Effector memory CD8-positive, alpha-beta T cell (primary cell): ENCODE measurements around the gene F8A1.
"Not testable (repeated sequence)": the region's sequence is repeated elsewhere in the genome, so short reads cannot be mapped to it uniquely, and the experiment has no call there.

Experiments
- ATAC-seq: fragments of 150-1000 bp; cut with Tn5 transposase; replicated peaks from 2 replicates; pipeline ENCODE4 v1.10.0; 2021; ENCODE audit warnings: mild to moderate bottlenecking, moderate library complexity
- DNase-seq, 3 experiments: peaks; one replicate each; pipeline ENCODE4 v3.0.0; 2021
- H3K27ac Mint-ChIP-seq, 2 donors: one replicate each; pipeline ENCODE4 v1.8.0; 2022; ENCODE audit warnings: mild to moderate bottlenecking in 2 of 2, mixed read lengths in 2 of 2, moderate library complexity in 2 of 2
- H3K27me3 Mint-ChIP-seq, 2 donors: one replicate each; pipeline ENCODE4 v1.8.0; 2022; ENCODE audit warnings: mixed read lengths in 2 of 2
- H3K36me3 Mint-ChIP-seq: one replicate; pipeline ENCODE4 v1.8.0; 2022; ENCODE audit warnings: mild to moderate bottlenecking, moderate library complexity, mixed read lengths; ENCODE audit not compliant: insufficient read depth
- H3K4me1 Mint-ChIP-seq, 2 donors: one replicate each; pipeline ENCODE4 v1.8.0; 2022; ENCODE audit warnings: low read depth in 2 of 2, mixed read lengths in 2 of 2
- H3K4me3 Mint-ChIP-seq, 2 donors: one replicate each; pipeline ENCODE4 v1.8.0; 2022; ENCODE audit warnings: mild to moderate bottlenecking in 2 of 2, mixed read lengths in 2 of 2, moderate library complexity in 2 of 2
- H3K9me3 Mint-ChIP-seq, 2 donors: one replicate each; pipeline ENCODE4 v1.8.0; 2022; ENCODE audit warnings: mixed read lengths in 2 of 2

The F8A1 gene

GRCh38 chrX:154886069-154886788 is at the start of gene F8A1:
TSS of gene F8A1 (plus strand) at chrX:154886355. CDS start at chrX:154886375, 20 bp downstream.
- peak; percentile 73 for ATAC-seq
- H3K27ac Mint-ChIP-seq, H3K4me3 Mint-ChIP-seq, H3K4me1 Mint-ChIP-seq, H3K36me3 Mint-ChIP-seq, H3K9me3 Mint-ChIP-seq, H3K27me3 Mint-ChIP-seq: not testable (repeated sequence)
- peak; percentile 16 to 22 (median 17) for DNase-seq

- Mint-ChIP-seq H3K27ac (no peak overlapping the region), H3K4me3 (no peak overlapping the region), H3K36me3 (no peaks in the 10 kb centered on the region), H3K4me1 (no peaks in the 10 kb centered on the region), H3K9me3 (no peaks in the 10 kb centered on the region), H3K27me3 (no peaks in the 10 kb centered on the region)
- DNase-seq (peak in 1 of 3 experiments; percentile 0), ATAC-seq (peak; percentile 67)
These were observed 45.3 kb upstream of the F8A1 start for GRCh38 chrX:154840856-154841255.

GRCh38 chrX:154850957-154851611 is 35.1 kb upstream of the F8A1 start:
- H3K4me1 Mint-ChIP-seq: no peaks in the 10 kb centered on the region
- H3K27me3 Mint-ChIP-seq: no peaks in the 10 kb centered on the region
- DNase-seq (no peak), ATAC-seq (no peak)
- no peak overlapping the region for H3K27ac Mint-ChIP-seq
- H3K4me3 Mint-ChIP-seq: no peak overlapping the region
- no peaks in the 10 kb centered on the region for H3K9me3 Mint-ChIP-seq
- no peaks in the 10 kb centered on the region for H3K36me3 Mint-ChIP-seq

GRCh38 chrX:154855256-154855655 is 30.9 kb upstream of the F8A1 start:
- Mint-ChIP-seq H3K27ac (no peak overlapping the region), H3K27me3 (no peaks in the 10 kb centered on the region), H3K4me1 (no peaks in the 10 kb centered on the region), H3K4me3 (no peak overlapping the region), H3K36me3 (peaks cover 8% of the 10 kb centered on the region), H3K9me3 (no peaks in the 10 kb centered on the region)
- DNase-seq (no peak), ATAC-seq (no peak)

DNA sequence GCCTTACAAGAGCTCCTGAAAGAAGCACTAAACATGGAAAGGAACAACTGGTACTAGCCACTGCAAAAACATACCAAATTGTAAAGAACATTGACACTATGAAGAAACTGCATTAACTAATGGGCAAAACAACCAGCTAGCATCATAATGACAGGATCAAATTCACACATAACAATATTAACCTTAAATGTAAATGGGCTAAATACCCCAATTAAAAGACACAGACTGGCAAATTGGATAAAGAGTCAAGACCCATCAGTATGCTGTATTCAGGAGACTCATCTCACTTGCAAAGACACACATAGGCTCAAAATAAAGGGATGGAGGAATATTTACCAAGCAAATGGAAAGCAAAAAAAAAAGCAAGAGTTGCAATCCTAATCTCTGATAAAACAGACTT is 17.6 kb upstream of the F8A1 start:
- H3K27me3 Mint-ChIP-seq, DNase-seq, H3K4me1 Mint-ChIP-seq, H3K4me3 Mint-ChIP-seq, ATAC-seq, H3K27ac Mint-ChIP-seq, H3K9me3 Mint-ChIP-seq, H3K36me3 Mint-ChIP-seq: not testable (repeated sequence)

DNA sequence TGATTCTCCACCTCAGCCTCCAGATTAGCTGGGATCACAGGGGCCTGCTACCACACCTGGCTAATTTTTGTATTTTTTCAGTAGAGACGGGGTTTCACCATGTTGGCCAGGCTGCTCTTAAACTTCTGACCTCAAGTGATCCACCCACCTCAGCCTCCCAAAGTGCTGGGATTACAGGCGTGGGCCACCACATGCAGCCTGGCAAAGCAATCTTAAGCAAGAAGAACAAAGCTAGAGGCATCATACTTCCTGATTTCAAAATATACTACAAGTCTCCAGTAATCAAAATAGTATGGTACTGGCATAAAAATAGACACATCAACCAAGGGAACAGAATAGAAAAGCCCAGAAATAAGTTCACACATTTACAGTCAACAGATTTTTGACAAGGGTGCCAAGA is 12.8 kb upstream of the F8A1 start:
- Mint-ChIP-seq H3K4me1 (peaks cover 0 to 2% of the 10 kb centered on the region in 2 donors), H3K9me3 (peaks cover 0 to 2% of the 10 kb centered on the region in 2 donors), H3K4me3 (no peak overlapping the region)

GRCh38 chrX:154884069-154884468 is 2.1 kb upstream of the F8A1 start:
- not testable (repeated sequence) for H3K27ac Mint-ChIP-seq, H3K36me3 Mint-ChIP-seq, DNase-seq, H3K4me3 Mint-ChIP-seq, ATAC-seq, H3K4me1 Mint-ChIP-seq, H3K27me3 Mint-ChIP-seq, H3K9me3 Mint-ChIP-seq

More for the DNA sequence above, 12.8 kb upstream of the F8A1 start:
- ATAC-seq: no peak
- no peaks in the 10 kb centered on the region for H3K27me3 Mint-ChIP-seq
- no peak for DNase-seq
- H3K27ac Mint-ChIP-seq: no peak overlapping the region
- H3K36me3 Mint-ChIP-seq: no peaks in the 10 kb centered on the region

- H3K27ac Mint-ChIP-seq, DNase-seq, ATAC-seq, H3K4me3 Mint-ChIP-seq, H3K4me1 Mint-ChIP-seq, H3K9me3 Mint-ChIP-seq, H3K36me3 Mint-ChIP-seq, H3K27me3 Mint-ChIP-seq: not testable (repeated sequence)
These were observed 1.1 kb upstream of the F8A1 start for GRCh38 chrX:154885057-154885456.

GRCh38 chrX:154885549-154885948 is 606 bp upstream of the F8A1 start:
- DNase-seq, H3K27me3 Mint-ChIP-seq, H3K9me3 Mint-ChIP-seq, H3K4me3 Mint-ChIP-seq, H3K4me1 Mint-ChIP-seq, H3K36me3 Mint-ChIP-seq, H3K27ac Mint-ChIP-seq: not testable (repeated sequence)
- peak; percentile 7 for ATAC-seq

DNA sequence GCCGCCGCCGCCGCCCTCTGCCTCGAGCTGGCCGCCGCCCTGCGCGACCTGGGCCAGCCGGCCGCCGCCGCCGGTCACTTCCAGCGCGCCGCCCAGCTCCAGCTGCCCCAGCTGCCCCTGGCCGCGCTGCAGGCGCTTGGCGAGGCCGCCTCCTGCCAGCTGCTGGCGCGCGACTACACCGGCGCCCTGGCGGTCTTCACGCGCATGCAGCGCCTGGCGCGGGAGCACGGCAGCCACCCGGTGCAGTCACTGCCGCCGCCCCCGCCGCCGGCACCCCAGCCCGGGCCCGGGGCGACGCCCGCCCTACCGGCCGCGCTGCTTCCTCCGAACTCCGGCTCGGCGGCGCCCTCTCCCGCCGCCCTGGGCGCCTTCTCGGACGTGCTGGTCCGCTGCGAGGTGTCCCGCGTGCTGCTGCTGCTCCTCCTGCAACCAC is 650 bp downstream of the F8A1 start:
- not testable (repeated sequence) for DNase-seq, H3K4me1 Mint-ChIP-seq, H3K9me3 Mint-ChIP-seq, H3K36me3 Mint-ChIP-seq, H3K4me3 Mint-ChIP-seq, H3K27me3 Mint-ChIP-seq, H3K27ac Mint-ChIP-seq
- peak; percentile 60 for ATAC-seq

- no peak for ATAC-seq
- no peaks in the 10 kb centered on the region for H3K9me3 Mint-ChIP-seq
- no peak overlapping the region for H3K27ac Mint-ChIP-seq
- no peak for DNase-seq
- no peaks in the 10 kb centered on the region for H3K36me3 Mint-ChIP-seq
- H3K4me1 Mint-ChIP-seq: peaks cover 6 to 15% of the 10 kb centered on the region in 2 donors
- H3K27me3 Mint-ChIP-seq: no peaks in the 10 kb centered on the region
- no peak overlapping the region for H3K4me3 Mint-ChIP-seq
These were observed 5.0 kb downstream of the F8A1 start for GRCh38 chrX:154890990-154891639.

DNA sequence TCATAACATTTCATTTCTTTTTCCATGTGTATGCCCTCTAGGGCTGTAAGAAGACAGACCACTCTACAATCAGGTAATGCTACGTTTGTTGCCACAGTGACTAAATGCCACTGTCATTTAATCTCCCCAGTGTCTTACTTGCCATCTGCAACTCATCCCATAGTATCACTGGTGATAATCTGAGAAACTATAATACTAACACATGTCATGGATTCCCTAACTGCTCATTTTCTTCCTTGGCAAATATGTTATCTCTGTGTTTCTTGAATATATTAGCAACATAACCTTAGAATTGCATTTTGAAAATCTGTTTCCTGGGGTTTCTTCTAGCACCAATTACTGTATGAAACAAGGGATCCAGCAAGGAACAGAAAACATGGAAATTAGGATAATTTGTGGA is 6.1 kb downstream of the F8A1 start:
- Mint-ChIP-seq H3K4me3 (no peak overlapping the region), H3K27ac (no peak overlapping the region), H3K9me3 (no peaks in the 10 kb centered on the region), H3K27me3 (no peaks in the 10 kb centered on the region), H3K4me1 (peaks cover 6 to 15% of the 10 kb centered on the region in 2 donors), H3K36me3 (no peaks in the 10 kb centered on the region)
- no peak for DNase-seq
- no peak for ATAC-seq

- H3K27ac Mint-ChIP-seq: no peak overlapping the region
- no peaks in the 10 kb centered on the region for H3K9me3 Mint-ChIP-seq
- no peak overlapping the region for H3K4me3 Mint-ChIP-seq
- H3K27me3 Mint-ChIP-seq: peaks cover 0 to 6% of the 10 kb centered on the region in 2 donors
- no peaks in the 10 kb centered on the region for H3K4me1 Mint-ChIP-seq
- H3K36me3 Mint-ChIP-seq: no peaks in the 10 kb centered on the region
- ATAC-seq (no peak), DNase-seq (no peak)
These were observed 14.2 kb downstream of the F8A1 start for GRCh38 chrX:154900323-154900722.

DNA sequence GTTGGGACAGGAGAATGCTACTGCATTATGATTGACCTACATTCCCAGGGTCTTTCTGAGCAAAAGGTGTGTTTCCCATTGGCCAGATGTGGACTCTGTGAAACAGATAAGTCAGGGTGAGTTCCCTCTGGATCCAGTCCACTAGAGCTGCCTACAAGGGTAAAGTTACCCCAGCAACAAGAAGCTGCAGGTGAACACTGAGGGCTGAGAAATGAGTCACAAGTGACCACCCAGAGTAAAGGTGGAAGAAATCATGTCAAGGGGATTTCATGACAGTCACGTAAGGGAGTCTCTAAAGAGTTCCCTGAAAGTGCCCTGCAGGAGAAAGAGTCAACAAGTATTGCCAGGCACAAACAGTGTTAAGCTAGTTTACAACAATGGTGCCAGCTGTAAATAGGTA is 16.3 kb downstream of the F8A1 start:
- Mint-ChIP-seq H3K4me1 (no peaks in the 10 kb centered on the region), H3K27me3 (peaks cover 0 to 6% of the 10 kb centered on the region in 2 donors), H3K9me3 (no peaks in the 10 kb centered on the region), H3K27ac (no peak overlapping the region), H3K36me3 (no peaks in the 10 kb centered on the region), H3K4me3 (no peak overlapping the region)
- ATAC-seq (no peak), DNase-seq (no peak)
